GM12891 (cell line): ENCODE results near the gene C1orf115.
"Not testable (repeated sequence)": the region's sequence is repeated elsewhere in the genome, so short reads cannot be mapped to it uniquely, and the experiment has no call there.

Experiments used
- DNase-seq: peaks from one replicate; pipeline ENCODE4 v3.0.0; 2011; ENCODE audit warnings: low spot score; ENCODE audit not compliant: insufficient read length
- FAIRE-seq: peaks from 2 replicates; lab custom pipeline; 2011; peaks lifted over from hg19 to GRCh38; lab: Jason Lieb, UNC
- PAX5 ChIP-seq: IDR thresholded peaks from 2 replicates; pipeline ENCODE4 v1.6.1; 2011; ENCODE audit warnings: low read length, moderate library complexity, mild to moderate bottlenecking; ENCODE audit not compliant: insufficient read depth, severe bottlenecking
- POLR2A ChIP-seq: IDR thresholded peaks from 2 replicates; pipeline ENCODE4 v1.6.1; 2011; ENCODE audit warnings: low read depth, low read length, control low read depth
- POLR2AphosphoS5 ChIP-seq: IDR thresholded peaks from 2 replicates; pipeline ENCODE4 v1.6.1; 2011; ENCODE audit warnings: low read depth, low read length, control low read depth
- POU2F2 ChIP-seq: IDR thresholded peaks from 2 replicates; pipeline ENCODE4 v1.6.1; 2011; ENCODE audit warnings: low read depth, mild to moderate bottlenecking, control low read depth, low read length, moderate library complexity
- SPI1 ChIP-seq: IDR thresholded peaks from 2 replicates; pipeline ENCODE4 v1.6.1; 2011; ENCODE audit warnings: low read depth, low read length, control low read depth
- TAF1 ChIP-seq: IDR thresholded peaks from 2 replicates; pipeline ENCODE4 v1.6.1; 2011; ENCODE audit warnings: low read depth, low read length, control low read depth

C1orf115 gene

DNA sequence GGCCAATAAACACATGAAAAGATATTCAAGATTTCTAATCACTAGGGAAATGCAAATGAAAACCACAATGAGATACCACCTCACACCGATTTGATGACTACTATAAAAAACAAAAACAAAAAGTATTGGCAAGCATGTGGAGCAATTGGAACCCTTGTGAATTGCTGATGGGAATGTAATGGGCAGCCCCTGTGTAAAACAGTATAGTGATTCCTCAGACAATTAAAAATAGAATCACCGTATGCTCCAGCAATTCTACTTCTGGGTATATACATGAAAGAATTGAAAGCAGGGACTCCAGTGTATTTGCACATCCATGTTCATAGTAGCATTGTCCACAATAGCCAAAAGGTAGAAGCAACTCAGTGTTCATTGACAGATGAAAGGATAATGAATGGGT, 12.9 kb upstream of the C1orf115 start:
- no peak for FAIRE-seq
- no peak for DNase-seq
- TF ChIP-seq PAX5 (no peak), POLR2A (no peak), TAF1 (no peak), POLR2AphosphoS5 (no peak), SPI1 (no peak), POU2F2 (no peak)

DNA sequence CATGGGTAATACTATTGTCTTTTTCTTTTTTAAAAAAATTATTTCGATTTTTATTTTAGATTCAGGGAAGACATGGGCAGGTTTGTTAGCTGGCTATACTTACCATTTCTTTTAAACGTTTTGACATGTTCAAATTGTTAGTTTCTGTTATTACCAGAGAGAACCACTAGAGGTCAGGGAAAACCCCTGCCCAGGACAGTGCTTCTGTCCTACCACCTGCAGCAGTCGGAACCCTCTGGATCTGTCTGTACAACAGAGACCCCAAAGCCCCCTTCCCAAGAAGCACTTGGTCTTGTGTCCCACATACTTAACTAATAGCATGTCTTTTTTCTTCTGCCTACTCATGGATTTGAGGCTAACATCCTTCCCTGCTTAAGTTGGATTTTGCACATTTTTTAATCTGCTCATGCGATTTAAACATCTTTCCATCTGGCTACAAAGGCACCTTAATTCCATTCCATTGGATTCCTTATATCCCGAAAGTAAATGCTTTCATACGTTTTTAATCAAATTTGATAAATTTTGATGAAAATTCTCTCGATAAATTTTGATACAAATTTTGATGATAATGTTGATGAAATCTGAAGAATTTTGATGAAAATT, 10.0 kb upstream of the C1orf115 start:
- TF ChIP-seq POU2F2 (no peak), POLR2AphosphoS5 (no peak), PAX5 (no peak), SPI1 (no peak), TAF1 (no peak), POLR2A (no peak)
- DNase-seq (peak; percentile 29), FAIRE-seq (no peak)

DNA sequence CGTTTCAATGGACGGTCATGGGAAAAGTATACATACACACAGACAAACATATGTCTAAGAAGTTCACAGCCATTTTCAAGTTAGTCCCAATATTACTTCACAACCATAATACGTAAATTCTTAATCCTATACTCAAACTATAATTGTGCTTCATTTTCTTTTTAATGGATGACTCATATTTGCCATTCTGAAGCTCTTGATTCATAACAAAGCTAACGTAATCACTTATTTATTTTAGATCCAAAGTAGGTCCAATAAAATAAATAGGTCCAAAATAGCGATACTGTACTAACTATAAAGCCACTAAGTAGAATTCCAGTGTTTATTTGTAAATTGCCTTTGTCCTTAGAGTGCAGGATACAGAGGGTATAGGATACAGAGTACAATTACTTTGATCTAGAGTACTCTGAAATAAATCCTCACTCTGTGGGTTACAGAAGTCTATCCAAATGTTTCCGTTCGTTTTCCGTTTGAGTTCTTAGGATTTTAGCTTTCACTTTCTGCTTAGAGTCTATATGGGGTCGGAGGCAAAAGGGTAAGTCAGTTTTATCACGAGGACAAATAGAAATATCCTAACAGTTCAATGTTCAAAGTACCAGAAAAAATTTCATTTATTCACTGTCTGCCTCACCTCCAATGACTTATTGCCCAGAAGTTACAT, 8.8 kb upstream of the C1orf115 start:
- no peak for DNase-seq
- no peak for FAIRE-seq
- no peak for TF ChIP-seq POLR2A
- TF ChIP-seq SPI1 = no peak
- TF ChIP-seq POU2F2 = no peak
- TF ChIP-seq PAX5 = no peak
- no peak for TF ChIP-seq TAF1
- TF ChIP-seq POLR2AphosphoS5 = no peak

DNA sequence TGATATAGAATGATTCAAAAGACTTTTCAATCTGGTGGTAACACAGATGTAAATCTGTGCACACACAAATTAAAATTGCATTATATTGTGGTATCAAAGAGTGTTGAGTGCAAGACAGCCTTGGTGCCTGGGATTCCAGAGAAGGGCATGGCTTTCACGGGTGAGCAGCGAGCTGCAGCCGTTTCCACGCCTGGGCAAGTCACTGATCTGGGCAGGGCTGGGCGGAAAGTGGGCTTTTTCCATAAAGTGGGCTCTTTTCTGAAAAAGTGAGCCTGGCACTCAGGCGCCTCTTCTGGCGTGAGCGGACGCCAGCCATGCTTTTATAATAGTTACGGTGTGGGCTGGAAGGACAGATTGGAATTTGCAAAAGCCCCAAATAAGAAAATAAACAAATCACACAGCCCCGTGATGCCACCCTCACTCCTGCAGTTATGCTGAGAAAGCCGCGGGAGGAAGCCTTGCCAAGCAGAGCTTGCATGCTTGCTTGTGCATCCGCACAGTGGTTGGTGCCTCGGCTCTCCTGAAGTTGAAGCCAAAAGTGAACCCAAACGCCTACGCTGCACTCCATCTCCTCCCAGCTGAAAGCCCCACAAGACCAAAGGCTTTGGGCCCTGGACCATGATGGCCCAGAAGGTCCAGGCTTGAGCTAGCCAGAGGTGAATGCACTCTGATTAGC, 7.1 kb upstream of the C1orf115 start:
- DNase-seq (no peak), FAIRE-seq (no peak)
- TF ChIP-seq POLR2AphosphoS5 (no peak), SPI1 (no peak), POLR2A (no peak), POU2F2 (no peak), TAF1 (no peak), PAX5 (no peak)

DNA sequence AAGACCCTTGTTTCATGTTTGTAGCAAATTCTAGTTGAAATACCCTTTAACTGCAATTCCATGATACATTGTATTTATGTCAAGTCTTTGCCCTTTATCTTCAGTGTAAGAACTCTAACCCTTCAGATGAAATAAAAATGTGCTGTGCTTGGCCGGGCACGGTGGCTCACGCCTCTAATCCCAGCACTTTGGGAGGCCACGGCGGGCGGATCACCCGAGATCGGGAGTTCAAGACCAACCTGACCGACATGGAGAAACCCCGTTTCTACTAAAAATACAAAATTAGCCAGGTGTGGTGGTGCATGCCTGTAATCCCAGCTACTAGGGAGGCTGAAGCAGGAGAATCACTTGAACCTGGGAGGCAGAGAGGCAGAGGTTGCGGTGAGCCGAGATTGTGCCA, 6.4 kb upstream of the C1orf115 start:
- not testable (repeated sequence) for FAIRE-seq, DNase-seq

DNA sequence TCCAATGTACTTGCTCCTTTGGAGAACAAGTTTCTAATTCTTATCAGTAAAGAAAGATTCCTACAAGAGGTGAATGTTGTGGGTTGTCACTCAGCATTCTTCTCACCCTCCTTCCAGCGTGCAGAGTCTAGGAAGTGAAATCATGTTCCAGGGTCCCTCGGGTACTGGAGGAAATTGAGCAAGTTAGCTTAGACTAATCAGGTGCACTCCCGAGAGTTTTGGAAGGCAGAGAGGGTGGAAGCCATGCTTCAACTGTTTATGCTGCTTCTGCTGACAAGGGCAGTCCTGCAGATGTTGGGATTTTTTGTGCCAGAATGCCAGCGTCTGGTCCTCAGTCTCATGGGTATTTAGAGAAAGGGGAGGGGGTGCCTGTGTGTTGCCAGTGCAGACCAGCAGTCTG, 5.3 kb upstream of the C1orf115 start:
- DNase-seq (no peak), FAIRE-seq (no peak)
- no peak for TF ChIP-seq POLR2A
- no peak for TF ChIP-seq SPI1
- no peak for TF ChIP-seq POLR2AphosphoS5
- no peak for TF ChIP-seq PAX5
- no peak for TF ChIP-seq POU2F2
- TF ChIP-seq TAF1 = no peak

DNA sequence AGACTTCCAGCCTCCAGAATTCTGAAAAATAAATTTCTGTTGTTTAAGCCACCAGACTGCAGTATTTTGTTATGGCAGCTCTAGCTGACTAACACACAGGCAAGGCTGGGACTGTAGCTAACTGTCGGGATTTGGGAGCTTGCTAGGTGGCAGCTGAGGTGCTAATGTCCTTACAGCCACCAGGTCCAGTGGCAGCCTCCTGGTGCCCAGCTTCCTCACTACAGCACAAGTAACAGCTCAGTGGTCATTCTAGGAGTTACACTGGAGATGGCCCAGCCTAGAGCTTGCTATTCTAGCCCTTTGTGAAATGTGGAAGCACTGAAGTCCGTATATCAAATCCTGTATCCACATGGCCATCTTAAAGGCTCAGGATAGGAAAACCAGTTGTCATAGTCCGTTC, 4.3 kb upstream of the C1orf115 start:
- no peak for DNase-seq
- no peak for TF ChIP-seq POU2F2
- TF ChIP-seq TAF1 = no peak
- TF ChIP-seq POLR2AphosphoS5 = no peak
- no peak for TF ChIP-seq POLR2A
- no peak for TF ChIP-seq PAX5
- TF ChIP-seq SPI1 = no peak
- FAIRE-seq = no peak

DNA sequence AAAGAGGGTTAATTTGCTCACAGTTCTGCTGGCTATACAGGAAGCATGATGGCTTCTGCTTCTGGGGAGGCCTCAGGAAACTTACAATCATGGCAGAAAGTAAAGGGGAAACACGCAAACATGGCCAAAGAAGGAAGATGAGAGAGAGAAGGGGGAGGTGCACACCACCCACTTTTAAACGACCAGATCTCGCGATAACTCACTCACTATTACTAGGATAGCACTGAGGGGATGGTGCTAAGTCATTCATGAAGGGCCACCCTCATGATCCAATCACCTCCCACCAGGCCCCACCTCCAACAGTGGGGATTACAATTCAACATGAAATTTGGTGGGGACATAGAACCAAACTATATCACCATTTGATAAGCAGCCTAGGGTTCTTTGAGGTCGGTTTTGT, 2.4 kb upstream of the C1orf115 start:
- TF ChIP-seq TAF1 = no peak
- DNase-seq = no peak
- no peak for FAIRE-seq

DNA sequence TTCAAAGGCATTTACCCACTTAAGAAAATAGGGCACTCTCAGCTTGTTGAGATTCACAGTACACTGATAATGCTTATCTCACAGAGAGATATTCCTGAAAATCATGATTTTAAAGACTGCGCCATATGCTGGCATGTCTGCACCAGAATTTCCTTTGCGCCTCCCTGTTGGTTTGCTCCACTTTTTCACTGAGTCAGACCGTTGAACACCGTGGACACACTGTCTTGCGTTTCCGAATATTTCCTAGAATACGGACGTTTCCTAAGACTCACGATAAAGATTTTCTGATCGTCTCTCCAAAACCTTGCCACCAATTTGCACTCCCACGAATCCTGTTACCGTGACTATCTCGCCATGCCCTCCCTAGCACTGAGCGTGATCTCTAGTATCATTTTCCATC, 497 bp upstream of the C1orf115 start:
- DNase-seq = no peak
- FAIRE-seq = peak; percentile 74
- TF ChIP-seq TAF1 = no peak
- TF ChIP-seq POLR2AphosphoS5 = no peak
- TF ChIP-seq SPI1 = no peak
- TF ChIP-seq POLR2A = no peak
- no peak for TF ChIP-seq PAX5
- TF ChIP-seq POU2F2 = no peak
